ENCODE measurements around the gene OSTF1. TPM values are rescaled to one million over a fixed set of nuclear protein-coding genes. Genes with fewer than 3 reads are reported as not detected.

OSTF1 gene
- total RNA-seq, 2 donors from 2014 or later, result 57.4 to 85.7 TPM

DNA sequence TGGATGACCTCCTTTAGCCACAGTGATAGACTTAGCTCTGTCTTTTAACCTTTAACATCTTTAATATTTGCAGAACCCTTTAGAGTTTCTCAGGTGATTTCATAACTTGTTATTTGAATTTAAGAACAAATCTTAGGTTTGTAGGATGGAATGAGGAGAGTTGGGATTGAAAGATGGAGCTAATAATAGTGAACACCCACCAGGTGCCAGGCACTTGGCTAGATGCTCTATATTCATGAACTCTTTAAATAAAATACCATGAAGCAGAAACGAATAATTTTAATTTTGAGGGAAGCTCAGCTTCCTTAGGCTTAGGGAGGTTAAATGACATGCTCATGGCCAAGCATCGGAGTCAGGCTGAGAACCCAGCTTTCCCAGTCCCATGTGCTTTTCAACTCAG is 40.8 kb upstream of the OSTF1 start:
- Histone ChIP-seq H3K9me3 (no peaks in the 10 kb centered on the region), H3K4me3 (no peak overlapping the region), H3K9ac (ENCODE audit: low read depth in 2 of 2, low read length in 2 of 2) (no peak overlapping the region), H3K4me1 (no peaks in the 10 kb centered on the region), H3K27me3 (no peaks in the 10 kb centered on the region), H3K27ac (no peak overlapping the region), H3K36me3 (no peaks in the 10 kb centered on the region)
- intact Hi-C loops (cut with DNase I), result no loop called here
- DNase-seq, result no peak
- TF ChIP-seq, protein P1, sequence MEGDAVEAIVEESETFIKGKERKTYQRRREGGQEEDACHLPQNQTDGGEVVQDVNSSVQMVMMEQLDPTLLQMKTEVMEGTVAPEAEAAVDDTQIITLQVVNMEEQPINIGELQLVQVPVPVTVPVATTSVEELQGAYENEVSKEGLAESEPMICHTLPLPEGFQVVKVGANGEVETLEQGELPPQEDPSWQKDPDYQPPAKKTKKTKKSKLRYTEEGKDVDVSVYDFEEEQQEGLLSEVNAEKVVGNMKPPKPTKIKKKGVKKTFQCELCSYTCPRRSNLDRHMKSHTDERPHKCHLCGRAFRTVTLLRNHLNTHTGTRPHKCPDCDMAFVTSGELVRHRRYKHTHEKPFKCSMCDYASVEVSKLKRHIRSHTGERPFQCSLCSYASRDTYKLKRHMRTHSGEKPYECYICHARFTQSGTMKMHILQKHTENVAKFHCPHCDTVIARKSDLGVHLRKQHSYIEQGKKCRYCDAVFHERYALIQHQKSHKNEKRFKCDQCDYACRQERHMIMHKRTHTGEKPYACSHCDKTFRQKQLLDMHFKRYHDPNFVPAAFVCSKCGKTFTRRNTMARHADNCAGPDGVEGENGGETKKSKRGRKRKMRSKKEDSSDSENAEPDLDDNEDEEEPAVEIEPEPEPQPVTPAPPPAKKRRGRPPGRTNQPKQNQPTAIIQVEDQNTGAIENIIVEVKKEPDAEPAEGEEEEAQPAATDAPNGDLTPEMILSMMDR (IDR thresholded peaks at IDR 0.05), result no peak

DNA sequence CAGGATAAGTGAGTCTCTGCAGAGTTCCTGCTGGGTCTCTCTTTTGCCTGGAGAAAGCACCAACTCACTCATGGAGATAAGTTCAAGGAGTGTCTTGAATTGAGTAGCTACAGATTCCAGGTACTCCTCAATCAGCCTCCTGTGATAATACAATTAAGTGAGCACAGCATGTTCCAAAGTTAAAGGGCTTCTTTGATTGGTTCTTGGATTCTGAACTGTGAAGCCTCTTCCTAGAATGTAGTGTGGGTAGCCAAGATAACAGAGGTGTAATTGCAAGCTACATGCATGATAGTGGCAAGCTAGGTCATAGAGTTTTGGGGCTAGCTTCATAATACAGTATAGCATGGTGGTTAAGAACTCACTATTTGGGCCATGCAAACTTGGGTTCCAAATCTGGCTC is 37.0 kb upstream of the OSTF1 start:
- TF ChIP-seq, protein P1 (IDR thresholded peaks at IDR 0.05), result no peak
- Histone ChIP-seq H3K36me3 (no peaks in the 10 kb centered on the region), H3K27ac (no peak overlapping the region), H3K4me1 (no peaks in the 10 kb centered on the region), H3K4me3 (no peak overlapping the region), H3K9me3 (no peaks in the 10 kb centered on the region), H3K27me3 (no peaks in the 10 kb centered on the region), H3K9ac (ENCODE audit: low read depth in 2 of 2, low read length in 2 of 2) (no peak overlapping the region)
- DNase-seq, result no peak
- intact Hi-C loops (cut with DNase I), result no loop called here

DNA sequence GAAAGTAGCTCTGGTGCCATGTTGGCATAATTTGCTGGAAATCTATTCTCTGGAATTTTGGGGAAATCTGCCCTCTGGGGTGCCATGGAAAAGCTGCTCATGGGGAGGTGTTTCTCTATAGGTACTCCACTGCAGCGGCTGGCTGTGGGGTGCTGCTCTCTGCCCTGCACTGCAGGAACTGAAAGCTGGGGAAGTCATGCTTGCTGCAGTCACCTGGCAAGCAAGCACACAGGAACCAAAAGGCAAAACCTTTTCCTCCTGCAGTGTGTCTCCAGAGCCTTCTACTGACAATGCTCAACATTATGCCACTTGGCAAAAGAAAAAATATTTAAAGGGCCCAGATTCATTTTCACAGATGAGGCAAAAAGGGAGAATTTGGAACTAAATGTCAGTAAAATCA is 34.4 kb upstream of the OSTF1 start:
- Histone ChIP-seq H3K4me1 (no peaks in the 10 kb centered on the region), H3K9ac (ENCODE audit: low read depth in 2 of 2, low read length in 2 of 2) (no peak overlapping the region), H3K36me3 (no peaks in the 10 kb centered on the region), H3K9me3 (no peaks in the 10 kb centered on the region), H3K27me3 (no peaks in the 10 kb centered on the region), H3K27ac (no peak overlapping the region), H3K4me3 (no peak overlapping the region)
- TF ChIP-seq, protein P1 (IDR thresholded peaks at IDR 0.05), result no peak
- intact Hi-C loops (cut with DNase I), result no loop called here
- no peak for DNase-seq

DNA sequence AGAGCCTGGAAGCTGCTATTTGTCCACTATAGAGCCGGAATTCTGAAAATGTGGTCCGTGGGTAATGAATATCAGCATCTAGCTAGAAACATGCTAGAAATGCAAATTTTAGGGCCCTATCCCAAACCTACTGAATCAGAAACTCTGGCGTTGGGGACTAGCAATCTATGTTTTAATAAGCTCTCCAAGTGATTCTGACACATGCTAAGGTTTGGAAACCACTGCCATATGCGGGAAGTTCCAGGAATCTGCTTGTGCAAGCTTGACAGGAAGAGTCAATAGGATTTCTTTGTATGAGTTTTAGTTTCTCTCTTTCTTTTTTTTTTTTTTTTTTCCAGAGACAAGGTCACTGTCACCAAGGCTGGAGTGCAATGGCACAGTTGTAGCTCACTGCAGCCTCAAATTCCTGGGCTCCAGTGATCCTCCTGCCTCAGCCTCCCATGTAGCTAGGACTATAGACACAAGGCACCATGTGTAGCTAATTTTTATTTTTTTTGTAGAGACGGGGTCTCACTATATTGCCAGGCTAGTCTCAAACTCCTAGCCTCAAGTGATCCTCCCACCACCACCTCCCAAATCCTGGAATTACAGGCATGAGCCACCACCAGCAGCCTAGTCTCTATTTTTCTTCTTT is 33.8 kb upstream of the OSTF1 start:
- no peak overlapping the region for H3K9ac ChIP-seq (ENCODE audit: low read depth in 2 of 2, low read length in 2 of 2)
- intact Hi-C loops (cut with DNase I), result no loop called here
- H3K27me3 ChIP-seq, result no peaks in the 10 kb centered on the region
- no peak overlapping the region for H3K4me3 ChIP-seq
- no peaks in the 10 kb centered on the region for H3K4me1 ChIP-seq
- TF ChIP-seq, protein P1 (IDR thresholded peaks at IDR 0.05), result no peak
- no peaks in the 10 kb centered on the region for H3K9me3 ChIP-seq
- H3K36me3 ChIP-seq, result no peaks in the 10 kb centered on the region
- DNase-seq, result no peak
- H3K27ac ChIP-seq, result no peak overlapping the region

DNA sequence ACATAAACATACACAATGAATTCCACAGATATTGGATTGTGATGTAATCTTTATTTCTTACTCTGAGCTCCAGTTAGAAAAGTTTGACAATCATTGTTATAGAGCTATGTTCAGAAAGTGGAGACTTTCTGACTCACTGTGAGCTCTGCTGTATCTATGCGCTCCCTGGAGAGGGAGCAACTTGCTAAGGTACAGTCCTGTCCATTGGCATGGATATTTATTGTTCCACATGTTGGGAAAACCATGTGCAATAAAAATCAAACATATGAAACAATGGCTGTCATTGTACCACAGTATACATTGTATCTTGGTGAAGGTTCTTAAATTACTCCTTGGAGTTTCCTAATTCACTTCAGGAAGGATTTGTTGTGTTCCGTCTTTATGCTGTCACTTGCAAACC is 27.1 kb upstream of the OSTF1 start:
- H3K9ac ChIP-seq (ENCODE audit: low read depth in 2 of 2, low read length in 2 of 2), result no peak overlapping the region
- no peaks in the 10 kb centered on the region for H3K9me3 ChIP-seq
- H3K4me1 ChIP-seq, result no peaks in the 10 kb centered on the region
- H3K27me3 ChIP-seq, result no peaks in the 10 kb centered on the region
- no peak overlapping the region for H3K27ac ChIP-seq
- TF ChIP-seq, protein P1 (IDR thresholded peaks at IDR 0.05), result no peak
- no peak for DNase-seq
- no peak overlapping the region for H3K4me3 ChIP-seq
- H3K36me3 ChIP-seq, result no peaks in the 10 kb centered on the region
- intact Hi-C loops (cut with DNase I), result no loop called here

Data from colonic mucosa (tissue), 4 donors.